Measurements from ENCODE around the gene ANO10. TPM values are rescaled to one million over a fixed set of nuclear protein-coding genes. Genes with fewer than 3 reads are reported as not detected.

The ANO10 gene, protein sequence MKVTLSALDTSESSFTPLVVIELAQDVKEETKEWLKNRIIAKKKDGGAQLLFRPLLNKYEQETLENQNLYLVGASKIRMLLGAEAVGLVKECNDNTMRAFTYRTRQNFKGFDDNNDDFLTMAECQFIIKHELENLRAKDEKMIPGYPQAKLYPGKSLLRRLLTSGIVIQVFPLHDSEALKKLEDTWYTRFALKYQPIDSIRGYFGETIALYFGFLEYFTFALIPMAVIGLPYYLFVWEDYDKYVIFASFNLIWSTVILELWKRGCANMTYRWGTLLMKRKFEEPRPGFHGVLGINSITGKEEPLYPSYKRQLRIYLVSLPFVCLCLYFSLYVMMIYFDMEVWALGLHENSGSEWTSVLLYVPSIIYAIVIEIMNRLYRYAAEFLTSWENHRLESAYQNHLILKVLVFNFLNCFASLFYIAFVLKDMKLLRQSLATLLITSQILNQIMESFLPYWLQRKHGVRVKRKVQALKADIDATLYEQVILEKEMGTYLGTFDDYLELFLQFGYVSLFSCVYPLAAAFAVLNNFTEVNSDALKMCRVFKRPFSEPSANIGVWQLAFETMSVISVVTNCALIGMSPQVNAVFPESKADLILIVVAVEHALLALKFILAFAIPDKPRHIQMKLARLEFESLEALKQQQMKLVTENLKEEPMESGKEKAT
- total RNA-seq = 28.8 and 45.1 TPM in 2 replicates

GRCh38 chr3:43621656-43622432 is at the start of gene ANO10:
ANO10 (minus strand) TSS chr3:43622011; CDS start chr3:43605852, 16,159 bp downstream.

Other genes starting within 250 kb of the ANO10 start
- gene ABHD5, start 68.9 kb upstream of the ANO10 start, total RNA-seq = 10.7 and 22.5 TPM in 2 replicates